Sciatic nerve (tissue), 2 donors: ENCODE results near the gene RNU1-4. TPM values are rescaled to one million over a fixed set of nuclear protein-coding genes. Genes with fewer than 3 reads are reported as not detected.
"Not testable (repeated sequence)": the region's sequence is repeated elsewhere in the genome, so short reads cannot be mapped to it uniquely, and the experiment has no call there.

Experiments used
- ATAC-seq: fragments of 200-7000 bp; cut with Tn5 transposase; one replicate; pipeline ENCODE4 v1.9.1; 2020; ENCODE audit warnings: mild to moderate bottlenecking, moderate library complexity
- DNase-seq: peaks from one replicate; pipeline ENCODE4 v3.0.0-alpha.2; 2020; ENCODE audit warnings: low spot score
- intact Hi-C: fragments of 100-400 bp; cut with DNase I; formaldehyde crosslinking; loops from one replicate; pipeline ENCODE4 v1.14.2; 2022
- total RNA-seq: library from RNA; stranded (reverse); fragmentation: NEBNext Ultra II Directional; extraction: Animal tissue kit (Norgen Biotek cat#: 25700); gene quantifications from one replicate; pipeline ENCODE4 v1.2.1, GENCODE V29; 2021
- donor health status: DM: no; HTN: no; CAD: no.
- donor health status: DM: no; HTN: no; CAD: no.

RNU1-4 gene
- total RNA-seq, result 13,769 TPM

DNA sequence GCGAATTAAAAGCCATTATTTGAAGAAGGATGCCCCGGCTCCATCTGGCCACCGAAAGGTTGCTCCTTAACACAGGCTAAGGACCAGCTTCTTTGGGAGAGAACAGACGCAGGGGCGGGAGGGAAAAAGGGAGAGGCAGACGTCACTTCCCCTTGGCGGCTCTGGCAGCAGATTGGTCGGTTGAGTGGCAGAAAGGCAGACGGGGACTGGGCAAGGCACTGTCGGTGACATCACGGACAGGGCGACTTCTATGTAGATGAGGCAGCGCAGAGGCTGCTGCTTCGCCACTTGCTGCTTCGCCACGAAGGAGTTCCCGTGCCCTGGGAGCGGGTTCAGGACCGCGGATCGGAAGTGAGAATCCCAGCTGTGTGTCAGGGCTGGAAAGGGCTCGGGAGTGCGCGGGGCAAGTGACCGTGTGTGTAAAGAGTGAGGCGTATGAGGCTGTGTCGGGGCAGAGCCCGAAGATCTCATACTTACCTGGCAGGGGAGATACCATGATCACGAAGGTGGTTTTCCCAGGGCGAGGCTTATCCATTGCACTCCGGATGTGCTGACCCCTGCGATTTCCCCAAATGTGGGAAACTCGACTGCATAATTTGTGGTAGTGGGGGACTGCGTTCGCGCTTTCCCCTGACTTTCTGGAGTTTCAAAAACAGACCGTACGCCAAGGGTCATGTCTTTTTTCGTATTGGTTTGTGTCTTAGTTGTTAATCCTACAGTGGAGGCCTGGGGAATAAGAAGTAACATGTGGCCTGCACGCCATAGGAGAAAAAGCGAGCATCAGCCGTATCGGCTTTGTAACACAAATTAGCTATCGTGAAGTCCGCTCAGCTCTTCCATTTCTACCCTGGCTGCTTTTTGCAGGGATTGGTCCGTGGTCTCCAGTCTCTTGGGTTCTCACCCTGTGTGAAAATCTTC is at the start of gene RNU1-4:
TSS of gene RNU1-4 (plus strand) at position 470 of the 918 bp plus-strand sequence.
- ATAC-seq, result peak; percentile 99
- DNase-seq, intact Hi-C loops: not testable (repeated sequence)

GRCh38 chr1:16690971-16691682 is 49.2 kb upstream of the RNU1-4 start:
- DNase-seq, intact Hi-C loops, ATAC-seq: not testable (repeated sequence)

DNA sequence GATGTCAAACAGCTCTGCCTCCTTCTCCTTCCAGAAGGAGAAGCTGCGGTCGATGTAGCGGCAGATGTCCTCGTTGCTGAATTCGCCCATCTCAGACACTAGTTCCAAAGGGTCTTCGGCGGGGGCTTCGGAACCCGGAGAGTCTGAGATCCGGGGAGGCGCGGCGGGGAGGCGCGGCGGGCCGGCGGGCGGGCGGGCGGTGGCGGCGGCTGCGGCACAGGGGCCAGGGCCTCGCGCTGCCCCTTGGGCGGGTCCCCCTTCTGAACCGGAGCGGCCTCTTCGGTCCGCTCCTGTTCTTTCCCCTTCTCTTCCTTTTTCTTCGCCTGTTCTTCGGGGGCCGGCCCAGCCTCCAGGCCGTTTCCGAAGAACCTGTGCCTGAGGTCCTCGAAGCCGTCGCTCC is 48.0 kb upstream of the RNU1-4 start:
- DNase-seq, ATAC-seq, intact Hi-C loops: not testable (repeated sequence)

- DNase-seq, ATAC-seq, intact Hi-C loops: not testable (repeated sequence)
Observed at GRCh38 chr1:16692717-16693448, 47.4 kb upstream of the RNU1-4 start.

GRCh38 chr1:16693449-16694307 is 46.6 kb upstream of the RNU1-4 start:
- ATAC-seq, DNase-seq, intact Hi-C loops: not testable (repeated sequence)

GRCh38 chr1:16694308-16694702 is 46.0 kb upstream of the RNU1-4 start:
- DNase-seq, ATAC-seq, intact Hi-C loops: not testable (repeated sequence)

DNA sequence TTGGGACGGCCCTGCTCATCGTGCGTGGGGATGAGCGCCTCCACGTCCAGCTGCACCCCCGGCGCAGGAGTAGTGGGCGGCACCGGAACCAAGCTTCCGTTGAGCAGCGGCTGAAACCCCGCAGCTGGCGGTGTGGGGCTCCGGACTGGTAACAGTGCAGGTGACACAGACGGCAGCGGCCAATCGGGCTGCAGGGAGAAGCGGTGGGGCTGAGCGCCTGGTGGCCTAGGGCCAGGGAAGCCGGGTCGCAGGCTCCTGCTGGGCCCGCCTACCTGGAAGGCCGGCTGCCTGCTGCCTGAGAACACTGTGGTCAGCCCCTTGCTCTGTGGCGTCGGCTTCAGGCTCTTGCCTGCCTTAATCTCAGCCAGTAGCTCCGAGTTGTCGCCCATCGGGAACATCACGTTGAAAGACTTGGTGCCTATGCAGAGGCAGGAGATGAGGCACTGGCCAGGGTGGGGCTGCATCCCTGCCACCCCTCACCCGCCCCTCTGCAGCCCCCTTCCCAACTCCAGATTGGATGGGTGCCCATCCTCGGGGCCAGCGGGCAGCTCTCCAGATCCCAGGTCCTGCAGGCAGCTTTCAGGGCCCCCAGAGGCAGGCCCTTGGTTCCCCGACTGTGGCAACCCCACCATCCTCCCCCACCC is 43.7 kb upstream of the RNU1-4 start:
- DNase-seq, ATAC-seq, intact Hi-C loops: not testable (repeated sequence)

DNA sequence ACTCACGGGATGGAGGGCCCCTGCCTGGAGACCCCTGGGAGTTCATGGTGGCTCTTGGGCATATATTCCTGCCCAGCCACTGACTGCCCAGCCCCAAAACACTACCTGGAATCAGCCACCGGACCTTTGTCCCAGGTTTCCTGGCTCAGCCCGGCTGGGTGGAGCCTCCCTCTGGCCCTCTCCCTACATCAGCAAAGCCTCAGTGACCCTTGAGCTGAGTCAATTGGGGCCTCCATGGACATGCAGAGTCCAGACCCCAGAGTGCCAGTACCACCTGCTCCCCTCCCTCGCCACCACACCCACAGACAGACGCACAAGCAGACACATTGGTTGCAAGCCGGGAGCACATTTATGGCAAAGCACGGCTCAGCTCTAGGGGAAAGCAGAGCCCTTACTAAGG is 43.2 kb upstream of the RNU1-4 start:
- intact Hi-C loops, DNase-seq, ATAC-seq: not testable (repeated sequence)

DNA sequence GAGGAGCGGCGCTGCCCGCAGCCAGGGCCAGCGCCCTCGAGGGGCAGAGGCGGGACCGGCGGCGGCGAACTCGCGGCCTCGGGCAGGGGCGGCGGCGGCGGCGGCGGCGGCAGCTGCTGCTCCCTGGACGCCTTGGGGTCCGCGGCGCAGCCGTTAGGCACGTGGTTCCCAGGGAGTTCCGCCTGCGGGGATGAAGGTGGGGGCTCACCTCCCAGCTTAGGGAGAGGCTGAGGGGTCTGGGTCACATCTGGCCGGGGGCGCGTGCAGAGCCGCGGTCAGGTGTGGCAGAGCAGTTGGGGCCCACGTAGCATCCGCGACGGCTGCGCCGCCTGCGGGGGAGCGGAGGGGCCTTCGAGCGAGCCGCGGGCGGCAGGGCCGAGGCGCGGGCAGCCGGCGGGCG is 40.9 kb upstream of the RNU1-4 start:
- not testable (repeated sequence) for DNase-seq, ATAC-seq

DNA sequence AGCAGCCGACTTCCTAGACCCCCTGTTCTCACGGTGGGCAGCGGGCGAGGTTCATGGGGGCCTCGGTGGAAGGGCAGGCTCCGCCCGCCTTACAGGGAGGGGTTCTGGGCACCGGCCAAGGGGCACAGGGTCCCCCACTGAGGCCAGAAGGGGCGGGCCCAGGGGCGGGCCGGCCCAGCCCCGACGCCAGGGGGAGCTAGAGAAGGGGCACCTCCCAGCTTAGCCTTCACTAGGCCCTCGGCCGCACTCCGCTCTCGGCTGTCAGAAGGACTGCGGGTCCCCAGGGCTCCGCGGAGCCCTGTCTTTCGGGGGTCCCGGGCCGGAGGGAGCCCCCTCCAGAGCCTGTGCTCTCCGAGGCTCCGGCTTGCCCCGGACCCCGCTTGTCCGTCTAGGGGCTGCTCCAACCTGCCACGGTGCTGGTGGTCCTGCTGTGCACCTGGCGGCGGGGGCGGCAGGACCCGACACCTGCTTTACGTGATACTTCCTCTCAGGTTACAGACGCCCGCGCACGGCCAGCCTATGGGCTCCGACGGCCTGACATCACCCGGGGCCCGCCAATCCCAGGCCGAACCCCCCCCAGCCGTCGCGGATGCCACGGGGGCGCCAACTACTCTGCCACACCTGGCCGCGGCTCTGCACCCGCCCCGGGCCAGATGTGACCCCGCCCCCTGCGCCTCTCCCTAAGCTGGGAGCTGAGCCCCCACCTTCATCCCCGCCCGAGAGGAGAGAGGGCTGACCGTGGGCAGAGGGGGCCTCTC is 40.0 kb upstream of the RNU1-4 start:
- ATAC-seq, intact Hi-C loops, DNase-seq: not testable (repeated sequence)

More for the DNA sequence above, 40.9 kb upstream of the RNU1-4 start:
- intact Hi-C loops, result not testable (repeated sequence)

DNA sequence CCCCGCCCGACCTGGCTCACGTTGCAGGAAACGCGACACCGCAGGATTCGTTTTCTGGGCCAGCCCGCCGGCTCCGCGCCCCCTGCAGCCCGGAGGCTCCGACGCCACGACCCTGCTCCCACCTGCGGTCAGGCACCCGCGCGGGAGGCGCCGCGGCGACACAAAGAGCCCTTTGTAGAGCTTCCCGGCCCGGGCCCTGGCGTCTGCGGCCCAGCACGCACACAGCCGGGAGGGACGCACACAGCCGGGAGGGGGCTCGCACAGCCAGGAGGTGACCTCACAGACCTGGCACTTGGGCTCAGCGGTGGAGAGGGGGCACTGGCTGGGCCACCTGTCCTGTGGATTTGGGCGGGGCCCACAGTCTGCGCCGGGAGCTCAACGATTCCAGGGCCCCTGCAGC is 39.1 kb upstream of the RNU1-4 start:
- intact Hi-C loops, DNase-seq, ATAC-seq: not testable (repeated sequence)

GRCh38 chr1:16702280-16702679 is 38.0 kb upstream of the RNU1-4 start:
- intact Hi-C loops, ATAC-seq, DNase-seq: not testable (repeated sequence)

GRCh38 chr1:16703141-16703540 is 37.2 kb upstream of the RNU1-4 start:
- DNase-seq, intact Hi-C loops: not testable (repeated sequence)
- peak; percentile 64 for ATAC-seq

- intact Hi-C loops, ATAC-seq, DNase-seq: not testable (repeated sequence)
Observed at GRCh38 chr1:16703602-16704001, 36.7 kb upstream of the RNU1-4 start.

DNA sequence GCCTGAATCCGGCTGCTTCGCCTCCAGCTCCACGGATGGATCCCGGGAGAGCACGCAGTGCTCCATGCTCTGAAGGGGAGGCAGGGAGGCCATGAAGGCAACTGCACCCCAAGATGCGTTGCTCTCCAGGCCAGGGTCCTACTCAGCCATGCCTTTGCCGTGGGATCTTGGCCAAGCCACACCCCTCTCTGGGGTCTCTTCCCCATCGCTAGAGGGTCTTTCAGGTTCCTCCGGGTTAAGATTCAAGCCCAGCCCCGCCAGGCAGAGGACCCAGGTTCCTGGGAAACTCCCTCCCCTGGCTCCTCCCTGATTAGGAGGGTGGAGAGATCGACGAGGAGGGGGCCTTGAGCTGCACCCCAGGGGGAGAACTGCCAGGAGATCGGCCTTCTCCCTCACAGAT is 36.2 kb upstream of the RNU1-4 start:
- ATAC-seq, intact Hi-C loops, DNase-seq: not testable (repeated sequence)

DNA sequence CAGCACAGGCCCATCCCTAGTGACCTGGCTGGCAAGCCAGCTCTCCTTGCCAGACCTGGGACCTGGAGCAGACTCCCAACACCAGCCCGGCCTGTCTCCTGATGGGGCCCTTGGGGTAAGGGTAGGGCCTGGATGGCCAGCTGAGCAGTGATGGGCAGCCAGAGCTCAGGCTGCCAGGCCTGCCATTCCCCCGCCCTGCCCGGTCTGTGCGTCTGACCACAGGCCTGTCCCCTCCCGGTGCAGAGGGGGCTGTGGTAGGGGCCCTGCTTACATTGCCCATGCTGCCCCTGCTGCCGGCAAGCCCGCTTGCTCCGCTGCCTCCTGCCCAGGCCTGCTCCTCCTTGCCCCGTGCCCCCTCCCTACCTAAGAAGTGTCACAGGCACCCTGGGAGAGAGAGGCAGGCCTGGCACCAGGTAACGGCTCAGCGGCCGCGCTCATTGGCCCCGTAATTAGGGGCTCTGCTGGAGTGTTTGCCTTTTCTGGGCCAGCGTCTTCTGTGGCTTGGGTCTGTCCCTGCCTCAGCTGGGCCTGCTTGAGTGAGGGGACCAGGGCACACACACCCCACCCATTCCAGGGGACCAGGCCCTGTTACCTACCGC is 35.7 kb upstream of the RNU1-4 start:
- DNase-seq, intact Hi-C loops: not testable (repeated sequence)
- ATAC-seq, result peak; percentile 13
